Activated T-cell treated with anti-CD3 and anti-CD28 coated beads, Interleukin-2, amount 50 U/mL, for 24 hours (primary cell): ENCODE results near the gene SLA2.
A peak's percentile ranks its signal among the peaks of the same experiment; 100 is the strongest.
"Not testable (repeated sequence)": the region's sequence is repeated elsewhere in the genome, so short reads cannot be mapped to it uniquely, and the experiment has no call there.

Source experiments
- DNase-seq: peaks from one replicate; pipeline ENCODE4 v3.0.0-alpha.2; 2020
- H3K27ac Mint-ChIP-seq: 2 replicates; pipeline ENCODE4 v1.8.0; 2020; ENCODE audit warnings: mild to moderate bottlenecking, mixed read lengths
- H3K27me3 Mint-ChIP-seq: 2 replicates; pipeline ENCODE4 v1.8.0; 2020; ENCODE audit warnings: mixed read lengths
- H3K36me3 Mint-ChIP-seq: 2 replicates; pipeline ENCODE4 v1.8.0; 2020; ENCODE audit warnings: low read depth, mixed read lengths
- H3K4me1 Mint-ChIP-seq: 2 replicates; pipeline ENCODE4 v1.8.0; 2020; ENCODE audit warnings: low read depth, mixed read lengths
- H3K4me3 Mint-ChIP-seq: 2 replicates; pipeline ENCODE4 v1.8.0; 2020; ENCODE audit warnings: mild to moderate bottlenecking, moderate library complexity, mixed read lengths
- H3K9me3 Mint-ChIP-seq: 2 replicates; pipeline ENCODE4 v1.8.0; 2020; ENCODE audit warnings: mixed read lengths

Gene SLA2

GRCh38 chr20:36645998-36646397, at the start of gene SLA2:
Gene SLA2 (minus strand): TSS chr20:36646196. CDS start chr20:36641335, 4,861 bp downstream.
- H3K9me3 Mint-ChIP-seq: no peaks in the 10 kb centered on the region
- peak within 1 kb of the TSS; percentile 92 for H3K4me3 Mint-ChIP-seq
- no peaks in the 10 kb centered on the region for H3K27me3 Mint-ChIP-seq
- peak within 1 kb of the TSS; percentile 100 for H3K27ac Mint-ChIP-seq
- peak; percentile 78 for DNase-seq
- peaks cover 53% of the 10 kb centered on the region for H3K4me1 Mint-ChIP-seq
- H3K36me3 Mint-ChIP-seq: peaks cover 45% of the 10 kb centered on the region

- not testable (repeated sequence) for H3K4me3 Mint-ChIP-seq, H3K9me3 Mint-ChIP-seq, DNase-seq, H3K27me3 Mint-ChIP-seq, H3K27ac Mint-ChIP-seq, H3K4me1 Mint-ChIP-seq
- H3K36me3 Mint-ChIP-seq: peaks cover 10% of the 10 kb centered on the region
Measured at GRCh38 chr20:36695467-36695866, 49.5 kb upstream of the SLA2 start.

GRCh38 chr20:36688630-36689029, 42.6 kb upstream of the SLA2 start:
- H3K9me3 Mint-ChIP-seq: no peaks in the 10 kb centered on the region
- DNase-seq: no peak
- H3K4me1 Mint-ChIP-seq: peaks cover 3% of the 10 kb centered on the region
- peaks cover 32% of the 10 kb centered on the region for H3K36me3 Mint-ChIP-seq
- H3K4me3 Mint-ChIP-seq: no peak overlapping the region
- no peak overlapping the region for H3K27ac Mint-ChIP-seq
- H3K27me3 Mint-ChIP-seq: no peaks in the 10 kb centered on the region

GRCh38 chr20:36687850-36688249, 41.9 kb upstream of the SLA2 start:
- H3K36me3 Mint-ChIP-seq: peaks cover 32% of the 10 kb centered on the region
- H3K9me3 Mint-ChIP-seq: no peaks in the 10 kb centered on the region
- peaks cover 3% of the 10 kb centered on the region for H3K4me1 Mint-ChIP-seq
- H3K27ac Mint-ChIP-seq: no peak overlapping the region
- no peak overlapping the region for H3K4me3 Mint-ChIP-seq
- no peaks in the 10 kb centered on the region for H3K27me3 Mint-ChIP-seq
- no peak for DNase-seq

GRCh38 chr20:36686944-36687343, 40.9 kb upstream of the SLA2 start:
- H3K36me3 Mint-ChIP-seq: peaks cover 41% of the 10 kb centered on the region
- no peaks in the 10 kb centered on the region for H3K9me3 Mint-ChIP-seq
- H3K4me3 Mint-ChIP-seq: no peak overlapping the region
- no peak for DNase-seq
- no peak overlapping the region for H3K27ac Mint-ChIP-seq
- H3K4me1 Mint-ChIP-seq: peaks cover 3% of the 10 kb centered on the region
- no peaks in the 10 kb centered on the region for H3K27me3 Mint-ChIP-seq

DNA sequence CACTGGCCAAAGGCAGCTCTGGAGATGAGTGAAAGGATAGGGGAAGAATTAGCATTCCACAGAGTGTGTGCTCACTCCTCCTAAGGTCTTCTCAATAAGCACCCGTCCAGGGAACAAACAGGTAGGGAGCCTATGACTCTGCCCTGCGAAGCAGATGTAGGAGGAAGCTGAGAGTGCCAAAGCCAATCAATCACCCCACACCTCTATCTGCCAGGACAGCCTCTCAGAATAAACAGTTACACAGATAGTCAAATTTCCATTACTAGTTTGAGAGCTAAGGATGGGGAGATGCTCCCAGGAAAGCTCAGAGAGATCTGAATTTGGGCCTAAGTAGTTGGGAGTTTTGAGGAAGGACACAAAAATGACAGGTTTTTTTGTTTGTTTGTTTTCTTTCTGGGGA, 40.5 kb upstream of the SLA2 start:
- DNase-seq: no peak
- Mint-ChIP-seq H3K9me3 (no peaks in the 10 kb centered on the region), H3K4me1 (peaks cover 3% of the 10 kb centered on the region), H3K36me3 (peaks cover 42% of the 10 kb centered on the region), H3K4me3 (no peak overlapping the region), H3K27me3 (no peaks in the 10 kb centered on the region), H3K27ac (peak overlapping the region; percentile 15)

DNA sequence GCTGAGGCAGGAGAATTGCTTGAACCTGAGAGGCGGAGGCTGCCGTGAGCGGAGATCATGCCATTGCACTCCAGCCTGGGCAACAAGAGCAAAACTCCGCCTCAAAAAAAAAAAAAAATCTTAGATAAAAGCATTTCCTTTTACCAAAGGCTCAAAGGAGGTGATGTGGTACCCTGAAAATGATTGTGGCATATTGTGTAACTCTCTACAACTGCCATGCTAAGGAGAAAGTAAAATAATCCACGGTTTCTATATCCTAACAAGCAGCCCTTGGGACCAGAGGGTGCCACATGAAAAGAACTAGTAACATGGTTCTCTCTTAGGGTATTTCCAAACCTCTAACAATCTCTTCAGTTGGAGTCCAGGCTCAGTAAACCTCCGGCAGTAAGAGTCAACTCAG, 38.8 kb upstream of the SLA2 start:
- H3K36me3 Mint-ChIP-seq: peaks cover 53% of the 10 kb centered on the region
- H3K27ac Mint-ChIP-seq: no peak overlapping the region
- no peak overlapping the region for H3K4me3 Mint-ChIP-seq
- H3K4me1 Mint-ChIP-seq: peaks cover 3% of the 10 kb centered on the region
- DNase-seq: no peak
- H3K9me3 Mint-ChIP-seq: no peaks in the 10 kb centered on the region
- no peaks in the 10 kb centered on the region for H3K27me3 Mint-ChIP-seq

- H3K4me1 Mint-ChIP-seq: peaks cover 3% of the 10 kb centered on the region
- no peaks in the 10 kb centered on the region for H3K9me3 Mint-ChIP-seq
- no peak overlapping the region for H3K27ac Mint-ChIP-seq
- no peaks in the 10 kb centered on the region for H3K27me3 Mint-ChIP-seq
- no peak overlapping the region for H3K4me3 Mint-ChIP-seq
- H3K36me3 Mint-ChIP-seq: peaks cover 60% of the 10 kb centered on the region
- DNase-seq: no peak
Measured at GRCh38 chr20:36682311-36682710, 36.3 kb upstream of the SLA2 start.

GRCh38 chr20:36677422-36677771, 31.4 kb upstream of the SLA2 start:
- no peaks in the 10 kb centered on the region for H3K27me3 Mint-ChIP-seq
- peaks cover 31% of the 10 kb centered on the region for H3K36me3 Mint-ChIP-seq
- DNase-seq: no peak
- no peak overlapping the region for H3K27ac Mint-ChIP-seq
- no peaks in the 10 kb centered on the region for H3K4me1 Mint-ChIP-seq
- no peaks in the 10 kb centered on the region for H3K9me3 Mint-ChIP-seq
- H3K4me3 Mint-ChIP-seq: no peak overlapping the region

GRCh38 chr20:36676701-36677421, 30.9 kb upstream of the SLA2 start:
- no peaks in the 10 kb centered on the region for H3K9me3 Mint-ChIP-seq
- no peak for DNase-seq
- no peak overlapping the region for H3K4me3 Mint-ChIP-seq
- no peaks in the 10 kb centered on the region for H3K27me3 Mint-ChIP-seq
- H3K4me1 Mint-ChIP-seq: no peaks in the 10 kb centered on the region
- H3K27ac Mint-ChIP-seq: no peak overlapping the region
- peaks cover 25% of the 10 kb centered on the region for H3K36me3 Mint-ChIP-seq

DNA sequence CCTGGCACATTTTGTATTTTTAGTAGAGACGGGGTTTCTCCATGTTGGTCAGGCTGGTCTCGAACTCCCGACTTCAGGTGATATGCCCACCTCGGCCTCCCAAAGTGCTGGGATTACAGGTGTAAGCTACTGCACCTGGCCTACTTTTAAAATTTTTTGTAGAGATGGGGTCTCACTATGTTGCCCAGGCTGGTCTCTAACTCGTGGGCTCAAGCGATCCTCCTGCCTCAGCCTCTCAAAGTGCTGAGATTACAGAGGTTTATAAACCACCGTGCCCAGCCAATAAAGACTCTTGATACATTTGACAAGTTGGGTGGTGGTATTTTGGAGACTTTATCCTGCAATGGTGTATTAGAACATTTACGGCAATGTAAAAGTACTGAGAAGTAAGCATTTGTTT, 29.5 kb upstream of the SLA2 start:
- not testable (repeated sequence) for DNase-seq, H3K27me3 Mint-ChIP-seq, H3K9me3 Mint-ChIP-seq, H3K27ac Mint-ChIP-seq, H3K4me3 Mint-ChIP-seq, H3K4me1 Mint-ChIP-seq
- peaks cover 19% of the 10 kb centered on the region for H3K36me3 Mint-ChIP-seq

DNA sequence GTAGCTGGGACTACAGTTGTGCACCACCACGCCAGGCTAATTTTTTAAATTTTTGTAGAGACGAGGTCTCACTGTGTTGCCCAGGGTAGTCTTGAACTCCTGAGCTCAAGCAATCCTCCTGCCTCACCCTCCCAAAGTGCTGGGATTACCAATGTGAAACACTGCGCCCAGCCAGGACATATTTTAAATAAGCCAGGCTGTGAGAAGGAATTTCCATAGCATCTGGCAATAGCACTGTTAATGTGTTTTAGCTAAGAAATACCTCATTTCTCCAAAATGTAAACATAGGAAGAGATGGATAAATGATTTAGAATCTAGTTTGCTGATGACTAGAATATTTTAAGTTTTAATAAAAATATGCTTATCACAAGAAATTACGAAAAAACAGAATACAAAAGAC, 27.0 kb upstream of the SLA2 start:
- DNase-seq: no peak
- no peaks in the 10 kb centered on the region for H3K9me3 Mint-ChIP-seq
- no peaks in the 10 kb centered on the region for H3K4me1 Mint-ChIP-seq
- no peak overlapping the region for H3K4me3 Mint-ChIP-seq
- H3K36me3 Mint-ChIP-seq: peaks cover 16% of the 10 kb centered on the region
- no peaks in the 10 kb centered on the region for H3K27me3 Mint-ChIP-seq
- no peak overlapping the region for H3K27ac Mint-ChIP-seq

DNA sequence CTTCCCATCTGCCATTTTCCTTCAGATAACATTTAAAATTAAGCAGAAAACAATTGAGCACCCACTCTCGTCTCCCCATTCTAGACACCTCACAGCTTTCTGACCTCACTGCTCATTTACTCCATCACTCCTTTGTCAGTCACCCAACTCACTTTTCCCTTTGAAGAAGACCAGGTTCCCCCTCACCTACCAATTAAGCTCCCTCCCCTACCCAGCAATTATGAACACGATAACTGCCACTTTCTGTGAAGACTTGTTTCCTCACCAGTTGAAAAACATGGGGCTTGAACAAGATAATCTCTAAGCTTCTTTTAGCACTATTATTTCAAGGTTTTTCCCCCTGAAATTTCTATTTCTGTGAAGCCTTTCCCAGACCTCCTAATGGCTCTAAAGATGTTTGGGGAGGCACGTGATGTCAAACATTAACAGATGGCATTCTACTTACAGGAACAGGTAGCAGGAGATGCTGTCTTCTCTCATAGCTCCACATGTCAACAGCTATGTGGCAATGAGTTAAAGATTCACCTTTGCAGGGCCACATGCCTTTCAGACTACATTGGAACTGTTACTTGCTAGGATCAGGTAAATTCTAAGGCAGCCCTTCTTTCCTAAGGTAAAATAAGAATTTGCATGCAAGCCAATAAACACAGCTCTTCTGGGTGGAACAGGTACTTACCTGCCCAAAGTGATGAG, 24.8 kb upstream of the SLA2 start:
- no peaks in the 10 kb centered on the region for H3K27me3 Mint-ChIP-seq
- peaks cover 17% of the 10 kb centered on the region for H3K36me3 Mint-ChIP-seq
- H3K27ac Mint-ChIP-seq: no peak overlapping the region
- H3K4me1 Mint-ChIP-seq: no peaks in the 10 kb centered on the region
- no peak overlapping the region for H3K4me3 Mint-ChIP-seq
- no peaks in the 10 kb centered on the region for H3K9me3 Mint-ChIP-seq
- no peak for DNase-seq

- no peak for DNase-seq
- no peak overlapping the region for H3K27ac Mint-ChIP-seq
- no peaks in the 10 kb centered on the region for H3K27me3 Mint-ChIP-seq
- peaks cover 31% of the 10 kb centered on the region for H3K36me3 Mint-ChIP-seq
- no peaks in the 10 kb centered on the region for H3K4me1 Mint-ChIP-seq
- H3K4me3 Mint-ChIP-seq: no peak overlapping the region
- no peaks in the 10 kb centered on the region for H3K9me3 Mint-ChIP-seq
Measured at GRCh38 chr20:36666181-36666740, 20.3 kb upstream of the SLA2 start.

DNA sequence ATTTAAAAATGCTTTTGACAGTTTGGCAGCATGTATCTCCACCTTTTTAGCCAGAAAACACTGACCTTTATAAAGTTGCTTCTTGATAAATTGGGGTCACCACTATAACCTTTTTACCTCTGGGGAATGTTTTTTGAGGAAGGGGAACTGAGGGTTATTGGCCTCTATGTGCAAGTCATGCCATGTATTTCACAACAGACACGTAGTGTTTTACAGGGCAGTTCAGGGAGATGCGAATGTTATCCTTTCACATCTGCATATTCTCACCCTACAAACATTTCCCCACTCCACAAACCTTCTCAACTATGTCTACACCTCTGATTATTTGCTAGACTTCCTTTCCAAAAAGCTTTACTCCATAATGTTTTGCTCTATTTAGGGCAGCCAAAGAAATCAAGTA, 17.0 kb upstream of the SLA2 start:
- Mint-ChIP-seq H3K27ac (no peak overlapping the region), H3K4me1 (peaks cover 11% of the 10 kb centered on the region), H3K36me3 (peaks cover 29% of the 10 kb centered on the region), H3K9me3 (no peaks in the 10 kb centered on the region), H3K27me3 (no peaks in the 10 kb centered on the region), H3K4me3 (no peak overlapping the region)
- no peak for DNase-seq
